NCI-H2196 treated with DMSO at 0.1 percent for 48 hours (cell line): ENCODE results near the gene VPS35L.
A peak's percentile ranks its signal among the peaks of the same experiment; 100 is the strongest.

ENCODE experiments used
- DNase-seq: peaks from one replicate; lab custom pipeline; 2025; ENCODE audit not compliant: unreplicated experiment; lab: John Stamatoyannopoulos, UW

VPS35L gene

GRCh38 chr16:19589106-19589505 lies 33.6 kb downstream of the VPS35L start:
- DNase-seq: no peak

- no peak for DNase-seq
Measured at GRCh38 chr16:19589771-19590302, 34.3 kb downstream of the VPS35L start.

GRCh38 chr16:19595043-19595767 lies 39.7 kb downstream of the VPS35L start:
- DNase-seq: no peak

GRCh38 chr16:19598805-19599510 lies 43.5 kb downstream of the VPS35L start:
- DNase-seq: no peak

- no peak for DNase-seq
Measured at GRCh38 chr16:19599968-19600716, 44.6 kb downstream of the VPS35L start.

- DNase-seq: peak; percentile 33
Measured at GRCh38 chr16:19601083-19601976, 45.8 kb downstream of the VPS35L start.

GRCh38 chr16:19604911-19605310 lies 49.4 kb downstream of the VPS35L start:
- DNase-seq: no peak

- DNase-seq: no peak
Measured at GRCh38 chr16:19605701-19606100, 50.2 kb downstream of the VPS35L start.

GRCh38 chr16:19607616-19608280 lies 52.2 kb downstream of the VPS35L start:
- no peak for DNase-seq

- no peak for DNase-seq
Measured at GRCh38 chr16:19609359-19609758, 53.9 kb downstream of the VPS35L start.

GRCh38 chr16:19610200-19610599 lies 54.7 kb downstream of the VPS35L start:
- no peak for DNase-seq

- no peak for DNase-seq
Measured at GRCh38 chr16:19613834-19614233, 58.3 kb downstream of the VPS35L start.

GRCh38 chr16:19616241-19616640 lies 60.7 kb downstream of the VPS35L start:
- no peak for DNase-seq

- no peak for DNase-seq
Measured at GRCh38 chr16:19618876-19619275, 63.4 kb downstream of the VPS35L start.

GRCh38 chr16:19621445-19621844 lies 65.9 kb downstream of the VPS35L start:
- no peak for DNase-seq

GRCh38 chr16:19625039-19625438 lies 69.5 kb downstream of the VPS35L start:
- no peak for DNase-seq

- no peak for DNase-seq
Measured at GRCh38 chr16:19636436-19637267, 81.1 kb downstream of the VPS35L start.

- DNase-seq: no peak
Measured at GRCh38 chr16:19639986-19640421, 84.5 kb downstream of the VPS35L start.

GRCh38 chr16:19642501-19642900 lies 87.0 kb downstream of the VPS35L start:
- no peak for DNase-seq
